ENCODE results near the gene DENND6B. TPM values are rescaled to one million over a fixed set of nuclear protein-coding genes. Genes with fewer than 3 reads are reported as not detected.

The DENND6B gene
- total and polyA plus RNA-seq, 2 experiments from 2014 or later: 0.71 to 1.3 TPM

DNA sequence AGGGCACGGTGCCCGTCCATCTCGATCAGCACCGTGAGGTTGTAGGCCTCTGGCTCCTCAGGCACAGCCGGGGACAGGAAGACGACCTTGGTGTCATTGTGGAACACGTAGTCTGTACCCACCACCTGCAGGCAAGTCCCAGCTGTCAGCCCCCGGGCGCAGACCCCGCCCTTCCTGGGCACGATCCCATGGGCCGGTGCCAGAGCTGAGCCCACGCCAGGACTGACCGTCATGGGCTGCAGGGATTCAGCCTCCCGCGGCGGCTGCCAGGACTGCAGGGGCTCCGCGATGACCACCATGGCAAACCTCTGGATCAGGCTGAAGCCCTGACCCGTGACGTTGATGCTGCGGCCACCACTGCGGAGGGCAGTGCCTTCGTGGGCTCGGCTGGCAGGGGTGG is 44.9 kb downstream of the DENND6B start (continued):
- TF ChIP-seq, protein P1, sequence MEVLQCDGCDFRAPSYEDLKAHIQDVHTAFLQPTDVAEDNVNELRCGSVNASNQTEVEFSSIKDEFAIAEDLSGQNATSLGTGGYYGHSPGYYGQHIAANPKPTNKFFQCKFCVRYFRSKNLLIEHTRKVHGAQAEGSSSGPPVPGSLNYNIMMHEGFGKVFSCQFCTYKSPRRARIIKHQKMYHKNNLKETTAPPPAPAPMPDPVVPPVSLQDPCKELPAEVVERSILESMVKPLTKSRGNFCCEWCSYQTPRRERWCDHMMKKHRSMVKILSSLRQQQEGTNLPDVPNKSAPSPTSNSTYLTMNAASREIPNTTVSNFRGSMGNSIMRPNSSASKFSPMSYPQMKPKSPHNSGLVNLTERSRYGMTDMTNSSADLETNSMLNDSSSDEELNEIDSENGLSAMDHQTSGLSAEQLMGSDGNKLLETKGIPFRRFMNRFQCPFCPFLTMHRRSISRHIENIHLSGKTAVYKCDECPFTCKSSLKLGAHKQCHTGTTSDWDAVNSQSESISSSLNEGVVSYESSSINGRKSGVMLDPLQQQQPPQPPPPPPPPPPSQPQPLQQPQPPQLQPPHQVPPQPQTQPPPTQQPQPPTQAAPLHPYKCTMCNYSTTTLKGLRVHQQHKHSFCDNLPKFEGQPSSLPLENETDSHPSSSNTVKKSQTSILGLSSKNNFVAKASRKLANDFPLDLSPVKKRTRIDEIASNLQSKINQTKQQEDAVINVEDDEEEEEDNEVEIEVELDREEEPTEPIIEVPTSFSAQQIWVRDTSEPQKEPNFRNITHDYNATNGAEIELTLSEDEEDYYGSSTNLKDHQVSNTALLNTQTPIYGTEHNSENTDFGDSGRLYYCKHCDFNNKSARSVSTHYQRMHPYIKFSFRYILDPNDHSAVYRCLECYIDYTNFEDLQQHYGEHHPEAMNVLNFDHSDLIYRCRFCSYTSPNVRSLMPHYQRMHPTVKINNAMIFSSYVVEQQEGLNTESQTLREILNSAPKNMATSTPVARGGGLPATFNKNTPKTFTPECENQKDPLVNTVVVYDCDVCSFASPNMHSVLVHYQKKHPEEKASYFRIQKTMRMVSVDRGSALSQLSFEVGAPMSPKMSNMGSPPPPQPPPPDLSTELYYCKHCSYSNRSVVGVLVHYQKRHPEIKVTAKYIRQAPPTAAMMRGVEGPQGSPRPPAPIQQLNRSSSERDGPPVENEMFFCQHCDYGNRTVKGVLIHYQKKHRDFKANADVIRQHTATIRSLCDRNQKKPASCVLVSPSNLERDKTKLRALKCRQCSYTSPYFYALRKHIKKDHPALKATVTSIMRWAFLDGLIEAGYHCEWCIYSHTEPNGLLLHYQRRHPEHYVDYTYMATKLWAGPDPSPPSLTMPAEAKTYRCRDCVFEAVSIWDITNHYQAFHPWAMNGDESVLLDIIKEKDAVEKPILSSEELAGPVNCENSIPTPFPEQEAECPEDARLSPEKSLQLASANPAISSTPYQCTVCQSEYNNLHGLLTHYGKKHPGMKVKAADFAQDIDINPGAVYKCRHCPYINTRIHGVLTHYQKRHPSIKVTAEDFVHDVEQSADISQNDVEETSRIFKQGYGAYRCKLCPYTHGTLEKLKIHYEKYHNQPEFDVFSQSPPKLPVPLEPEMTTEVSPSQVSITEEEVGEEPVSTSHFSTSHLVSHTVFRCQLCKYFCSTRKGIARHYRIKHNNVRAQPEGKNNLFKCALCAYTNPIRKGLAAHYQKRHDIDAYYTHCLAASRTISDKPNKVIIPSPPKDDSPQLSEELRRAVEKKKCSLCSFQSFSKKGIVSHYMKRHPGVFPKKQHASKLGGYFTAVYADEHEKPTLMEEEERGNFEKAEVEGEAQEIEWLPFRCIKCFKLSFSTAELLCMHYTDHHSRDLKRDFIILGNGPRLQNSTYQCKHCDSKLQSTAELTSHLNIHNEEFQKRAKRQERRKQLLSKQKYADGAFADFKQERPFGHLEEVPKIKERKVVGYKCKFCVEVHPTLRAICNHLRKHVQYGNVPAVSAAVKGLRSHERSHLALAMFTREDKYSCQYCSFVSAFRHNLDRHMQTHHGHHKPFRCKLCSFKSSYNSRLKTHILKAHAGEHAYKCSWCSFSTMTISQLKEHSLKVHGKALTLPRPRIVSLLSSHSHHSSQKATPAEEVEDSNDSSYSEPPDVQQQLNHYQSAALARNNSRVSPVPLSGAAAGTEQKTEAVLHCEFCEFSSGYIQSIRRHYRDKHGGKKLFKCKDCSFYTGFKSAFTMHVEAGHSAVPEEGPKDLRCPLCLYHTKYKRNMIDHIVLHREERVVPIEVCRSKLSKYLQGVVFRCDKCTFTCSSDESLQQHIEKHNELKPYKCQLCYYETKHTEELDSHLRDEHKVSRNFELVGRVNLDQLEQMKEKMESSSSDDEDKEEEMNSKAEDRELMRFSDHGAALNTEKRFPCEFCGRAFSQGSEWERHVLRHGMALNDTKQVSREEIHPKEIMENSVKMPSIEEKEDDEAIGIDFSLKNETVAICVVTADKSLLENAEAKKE (CRISPR knock-in tag; IDR thresholded peaks at IDR 0.05): no peak
- no peak for TF ChIP-seq STAT1 (IDR thresholded peaks at IDR 0.05; ENCODE audit: unreplicated experiment)

DNA sequence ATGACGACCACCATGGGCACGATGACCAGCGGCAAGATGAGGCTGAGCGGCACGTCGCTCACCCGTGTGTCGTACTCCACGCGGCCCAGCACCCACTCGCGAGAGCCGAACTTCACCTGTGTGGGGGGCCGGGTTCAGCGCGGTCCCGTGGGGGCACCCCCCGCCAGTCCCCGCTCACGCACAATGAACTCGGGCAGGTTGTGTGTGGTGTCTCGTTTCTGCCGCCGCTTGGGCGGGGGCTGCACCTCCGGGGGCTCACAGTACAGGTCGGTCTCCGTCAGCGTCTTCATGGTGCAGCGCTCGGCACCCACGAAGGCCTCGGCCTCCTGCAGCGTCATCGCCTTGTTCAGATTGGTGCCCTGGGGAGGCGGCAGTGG is 45.4 kb downstream of the DENND6B start:
- no peaks in the 10 kb centered on the region for H3K4me1 ChIP-seq (ENCODE audit: insufficient read depth)
- Mint-ChIP-seq H3K27ac (no peak overlapping the region), H3K4me3 (no peak overlapping the region), H3K36me3 (ENCODE audit: low read depth) (peaks cover 56% of the 10 kb centered on the region), H3K9me3 (peaks cover 8% of the 10 kb centered on the region; the same call in 2 of the 3 replicates), H3K27me3 (ENCODE audit: insufficient read depth, low read depth, poor library complexity) (peaks cover 12% of the 10 kb centered on the region), H3K4me1 (no peaks in the 10 kb centered on the region)
- no peak overlapping the region for H3K4me3 ChIP-seq
- DNase-seq (ENCODE audit: low spot score) (no peak), ATAC-seq (no peak)
- H3K27me3 ChIP-seq (ENCODE audit: insufficient read depth): no peaks in the 10 kb centered on the region
- H4K20me1 ChIP-seq (replicated peaks; ENCODE audit: insufficient read depth): no peaks in the 10 kb centered on the region
- no peak overlapping the region for H3K4me2 ChIP-seq
- H3K27ac ChIP-seq (ENCODE audit: low read depth): no peak overlapping the region
- 0 out of 2 replicates have a peak, but pooled peaks cover 7% of the 10 kb centered on the region for H3K36me3 ChIP-seq (ENCODE audit: insufficient read depth)
- no peak overlapping the region for H2AFZ ChIP-seq
- H3F3A ChIP-seq (replicated peaks; ENCODE audit: low read depth): no peaks in the 10 kb centered on the region
- no peaks in the 10 kb centered on the region for H3K79me2 ChIP-seq (replicated peaks; ENCODE audit: insufficient read depth)
- no peaks in the 10 kb centered on the region for H3K9me2 ChIP-seq (ENCODE audit: insufficient read depth)
- TF ChIP-seq ZNF114 (CRISPR knock-in tag; IDR thresholded peaks at IDR 0.05): no peak
- no peak for TF ChIP-seq POLR2AphosphoS5 (IDR thresholded peaks at IDR 0.05; ENCODE audit: low read depth)
- no peak for TF ChIP-seq CREB1 (CRISPR knock-in tag; IDR thresholded peaks at IDR 0.05; ENCODE audit: low read depth)
- no peak for TF ChIP-seq EZH2 (IDR thresholded peaks at IDR 0.05; ENCODE audit: low read depth, unreplicated experiment)
- TF ChIP-seq NANOG (IDR thresholded peaks at IDR 0.05; ENCODE audit: borderline replicate concordance): no peak
- TF ChIP-seq, protein P2, sequence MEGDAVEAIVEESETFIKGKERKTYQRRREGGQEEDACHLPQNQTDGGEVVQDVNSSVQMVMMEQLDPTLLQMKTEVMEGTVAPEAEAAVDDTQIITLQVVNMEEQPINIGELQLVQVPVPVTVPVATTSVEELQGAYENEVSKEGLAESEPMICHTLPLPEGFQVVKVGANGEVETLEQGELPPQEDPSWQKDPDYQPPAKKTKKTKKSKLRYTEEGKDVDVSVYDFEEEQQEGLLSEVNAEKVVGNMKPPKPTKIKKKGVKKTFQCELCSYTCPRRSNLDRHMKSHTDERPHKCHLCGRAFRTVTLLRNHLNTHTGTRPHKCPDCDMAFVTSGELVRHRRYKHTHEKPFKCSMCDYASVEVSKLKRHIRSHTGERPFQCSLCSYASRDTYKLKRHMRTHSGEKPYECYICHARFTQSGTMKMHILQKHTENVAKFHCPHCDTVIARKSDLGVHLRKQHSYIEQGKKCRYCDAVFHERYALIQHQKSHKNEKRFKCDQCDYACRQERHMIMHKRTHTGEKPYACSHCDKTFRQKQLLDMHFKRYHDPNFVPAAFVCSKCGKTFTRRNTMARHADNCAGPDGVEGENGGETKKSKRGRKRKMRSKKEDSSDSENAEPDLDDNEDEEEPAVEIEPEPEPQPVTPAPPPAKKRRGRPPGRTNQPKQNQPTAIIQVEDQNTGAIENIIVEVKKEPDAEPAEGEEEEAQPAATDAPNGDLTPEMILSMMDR (conservative IDR thresholded peaks at IDR 0.05; ENCODE audit: low read depth in 2 of 2): no peak
- TF ChIP-seq, protein P3, sequence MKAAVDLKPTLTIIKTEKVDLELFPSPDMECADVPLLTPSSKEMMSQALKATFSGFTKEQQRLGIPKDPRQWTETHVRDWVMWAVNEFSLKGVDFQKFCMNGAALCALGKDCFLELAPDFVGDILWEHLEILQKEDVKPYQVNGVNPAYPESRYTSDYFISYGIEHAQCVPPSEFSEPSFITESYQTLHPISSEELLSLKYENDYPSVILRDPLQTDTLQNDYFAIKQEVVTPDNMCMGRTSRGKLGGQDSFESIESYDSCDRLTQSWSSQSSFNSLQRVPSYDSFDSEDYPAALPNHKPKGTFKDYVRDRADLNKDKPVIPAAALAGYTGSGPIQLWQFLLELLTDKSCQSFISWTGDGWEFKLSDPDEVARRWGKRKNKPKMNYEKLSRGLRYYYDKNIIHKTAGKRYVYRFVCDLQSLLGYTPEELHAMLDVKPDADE (IDR thresholded peaks at IDR 0.05): no peak

All from GM23338 (cell line).